ENCODE results near the gene DENND1C.

GRCh38 chr19:6521718-6522646, 40.4 kb upstream of the DENND1C start:
- TF ChIP-seq CTCF (conservative IDR thresholded peaks at IDR 0.05; ENCODE audit: low read depth, low read length), result no peak
- TF ChIP-seq EZH2 (IDR thresholded peaks at IDR 0.05; ENCODE audit: low read length, unreplicated experiment), result no peak
